GM12878 (cell line): ENCODE results near the gene KLF11. TPM values are rescaled to one million over a fixed set of nuclear protein-coding genes. Genes with fewer than 3 reads are reported as not detected.

ENCODE experiments used
- ATAC-seq: fragments of 200-7000 bp; cut with Tn5 transposase; 3 replicates; pipeline ENCODE4 v1.9.1; 2020; ENCODE audit warnings: mild to moderate bottlenecking, moderate library complexity
- BruUV-seq: library from RNA; stranded (reverse); fragments of 400-500 nt; replicated peaks from 2 replicates; lab custom pipeline; 2021; lab: Mats Ljungman, UMichigan
- CTCF ChIA-PET: fragments of 300-600 bp; sonication (Branson Sonifier 250); formaldehyde crosslinking; extraction: SDS; loops from one replicate; lab custom pipeline; 2021; ENCODE audit warnings: inconsistent platforms; lab: Yijun Ruan, JAX
- POLR2A ChIA-PET: fragments of 350-600 bp; formaldehyde crosslinking; extraction: SDS; loops from one replicate; lab custom pipeline; 2021; ENCODE audit warnings: inconsistent platforms; lab: Charles Lee
- RAD21 ChIA-PET: fragments of 300-600 bp; sonication (Branson Sonifier 250); formaldehyde crosslinking; loops from one replicate; lab custom pipeline; 2023; ENCODE audit warnings: antibody characterized with exemption; ENCODE audit not compliant: unreplicated experiment; lab: Charles Lee
- SMC1A ChIA-PET: fragments of 300-600 bp; sonication (Branson Sonifier 250); formaldehyde crosslinking; loops from one replicate; lab custom pipeline; 2023; ENCODE audit not compliant: unreplicated experiment, uncharacterized antibody; lab: Charles Lee
- DNase-seq: peaks from one replicate; pipeline ENCODE4 v3.0.0-alpha.2; 2011; ENCODE audit warnings: low read depth, low spot score
- FAIRE-seq: peaks from 3 replicates; lab custom pipeline; 2011; peaks lifted over from hg19 to GRCh38; lab: Jason Lieb, UNC
- H2AFZ ChIP-seq: 2 replicates; pipeline ENCODE4 v1.6.0; 2011; ENCODE audit warnings: low read depth, low read length, control low read depth; ENCODE audit not compliant: control insufficient read depth
- H3K27ac ChIP-seq: 2 replicates; pipeline ENCODE4 v1.5.1; 2011; ENCODE audit warnings: control low read depth; ENCODE audit not compliant: control insufficient read depth, insufficient read depth
- H3K27me3 ChIP-seq, 2 experiments: replicated peaks in 1 of 2; 2 replicates each; pipeline versions ENCODE4 v1.6.0 to v1.6.1; 2011; ENCODE audit warnings: low read length in 1 of 2; ENCODE audit not compliant: control insufficient read depth in 2 of 2, insufficient read depth in 2 of 2
- H3K36me3 ChIP-seq, 2 experiments: 2 replicates each; pipeline ENCODE4 v1.5.1; 2011; ENCODE audit warnings: low read length in 1 of 2; ENCODE audit not compliant: control insufficient read depth in 2 of 2, insufficient read depth in 2 of 2
- H3K4me1 ChIP-seq: 2 replicates; pipeline ENCODE4 v1.6.1; 2011; ENCODE audit warnings: mild to moderate bottlenecking, low read length, moderate library complexity, mixed read lengths; ENCODE audit not compliant: control insufficient read depth, insufficient read depth
- H3K4me2 ChIP-seq: 2 replicates; pipeline ENCODE4 v1.6.0; 2011; ENCODE audit warnings: control low read depth; ENCODE audit not compliant: control insufficient read depth, insufficient read depth
- H3K4me3 ChIP-seq: fragments of 200-600 bp; sonication (generic); 2 replicates; pipeline ENCODE4 v1.5.1; 2016
- H3K79me2 ChIP-seq: 2 replicates; pipeline ENCODE4 v1.6.0; 2011; ENCODE audit warnings: low read length; ENCODE audit not compliant: control insufficient read depth, insufficient read depth
- H3K9ac ChIP-seq: 2 replicates; pipeline ENCODE4 v1.8.0; 2011; ENCODE audit warnings: low read length, control low read depth, mixed read lengths; ENCODE audit not compliant: control insufficient read depth, insufficient read depth
- H3K9me3 ChIP-seq: replicated peaks from 3 replicates; pipeline ENCODE4 v1.5.1; 2011; ENCODE audit warnings: mild to moderate bottlenecking, low read length; ENCODE audit not compliant: control insufficient read depth, insufficient read depth
- H4K20me1 ChIP-seq: 2 replicates; pipeline ENCODE4 v1.6.0; 2011; ENCODE audit not compliant: control insufficient read depth, insufficient read depth
- EP300 ChIP-seq, 2 experiments: fragments of 150-350 bp in 1 of 2; IDR thresholded peaks; 2 replicates each; pipeline ENCODE4 v1.6.1; 2011 to 2012; ENCODE audit warnings: low read depth in 2 of 2, low read length in 2 of 2, borderline replicate concordance in 1 of 2, improper control_type of control experiment in 1 of 2, inconsistent platforms in 1 of 2; ENCODE audit not compliant: control insufficient read depth in 1 of 2
- MTA3 ChIP-seq: IDR thresholded peaks from 2 replicates; pipeline ENCODE4 v1.6.1; 2012; ENCODE audit warnings: low read length, inconsistent platforms, borderline replicate concordance
- MYC ChIP-seq: IDR thresholded peaks from 2 replicates; pipeline ENCODE4 v1.6.1; 2011; ENCODE audit warnings: mild to moderate bottlenecking, low read length, moderate library complexity, inconsistent platforms; ENCODE audit not compliant: insufficient read depth, insufficient replicate concordance, insufficient read length, severe bottlenecking
- RAD21 ChIP-seq: IDR thresholded peaks from 2 replicates; pipeline ENCODE4 v1.6.1; 2011; ENCODE audit warnings: mild to moderate bottlenecking, low read depth, low read length, moderate library complexity; ENCODE audit not compliant: insufficient read depth
- SIN3A ChIP-seq: IDR thresholded peaks from 2 replicates; pipeline ENCODE4 v1.6.1; 2012; ENCODE audit warnings: low read depth, low read length, improper control_type of control experiment
- WGBS: methylation state at CpG from one replicate; pipeline ENCODE4 v1.1.6; 2016; ENCODE audit warnings: low lambda C conversion rate; ENCODE audit not compliant: insufficient replicate concordance, insufficient coverage; ENCODE audit errors: missing lambda C conversion rate; 5-methylcytosine and 5-hydroxymethylcytosine counted together
- in situ Hi-C: fragments of 300-500 bp; cut with MboI; formaldehyde crosslinking; loops from 9 replicates; pipeline ENCODE4 v1.14.3; 2018; ENCODE audit warnings: mixed read lengths
- intact Hi-C: fragments of 100-400 bp; cut with micrococcal nuclease; formaldehyde crosslinking; loops from one replicate; pipeline ENCODE4 v1.14.2; 2022; ENCODE audit not compliant: unreplicated experiment
- polyA plus RNA-seq, 11 experiments: library from polyadenylated mRNA; depleted of rRNA in 4 of 11; unstranded in 6 of 11; stranded (reverse) in 5 of 11; fragments of >200 nt; fragmentation: Nextera tagmentation in 4 of 11; fragmentation: Illumina TruSeq in 1 of 11; extraction: Ambion mirVana in 4 of 11; extraction: Trizol in 1 of 11; gene quantifications; 1 replicate in 1 of 11; 2 replicates in 10 of 11; pipeline versions ENCODE4 v1.2.1 to v1.2.3, GENCODE V29; 2011 to 2016; ENCODE audit warnings: inconsistent platforms in 2 of 11, missing spikeins in 2 of 11, low read depth in 1 of 11
- total RNA-seq, 4 experiments: library from RNA; depleted of rRNA in 3 of 4; stranded (reverse); fragments of >200 nt in 3 of 4; fragmentation: Illumina TruSeq in 1 of 4; extraction: Trizol in 1 of 4; gene quantifications; 2 replicates each; pipeline versions ENCODE4 v1.2.1 to v1.2.3, GENCODE V29; 2013 to 2021
- TF ChIP-seq, protein P1 (sequence below): IDR thresholded peaks from 2 replicates; pipeline ENCODE4 v1.6.1; 2012; ENCODE audit warnings: improper control_type of control experiment, low read depth, low read length; ENCODE audit not compliant: insufficient replicate concordance
- TF ChIP-seq, protein P2 (sequence below): IDR thresholded peaks from 2 replicates; pipeline ENCODE4 v1.6.1; 2012; ENCODE audit warnings: mild to moderate bottlenecking, low read depth, low read length
- TF ChIP-seq, protein P3 (sequence below): fragments of 150-350 bp; IDR thresholded peaks from 2 replicates; pipeline ENCODE4 v1.6.1; 2016; ENCODE audit warnings: low read depth, low read length

The KLF11 gene
- total and polyA plus RNA-seq, 10 of the 15 experiments (the other 5 are each of a cell fraction or from before 2014, with no cell fraction given), result 0.03 to 0.54 (median 0.14) TPM; not detected in 1

DNA sequence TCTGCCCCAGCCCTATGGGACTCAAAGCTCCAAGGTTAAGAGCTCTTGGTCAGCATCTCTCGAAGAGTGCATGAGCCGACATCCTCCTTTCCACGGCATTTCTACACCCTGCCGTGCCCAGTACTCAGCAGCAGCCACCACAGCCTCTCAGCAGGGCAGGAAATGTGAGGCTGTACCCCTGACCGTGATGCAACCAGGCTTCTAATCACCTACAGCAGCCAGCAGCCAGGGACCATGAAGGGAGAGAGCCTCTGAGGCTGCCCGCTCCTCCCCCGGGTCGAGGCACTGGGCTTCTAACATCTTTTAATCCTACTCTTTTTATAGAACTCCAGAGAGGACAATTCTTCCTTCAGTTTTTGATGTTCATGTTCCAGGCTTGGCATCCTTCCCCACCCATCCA, 30.4 kb downstream of the KLF11 start (continued):
- TF ChIP-seq MYC (no peak), SIN3A (no peak), RAD21 (no peak)

DNA sequence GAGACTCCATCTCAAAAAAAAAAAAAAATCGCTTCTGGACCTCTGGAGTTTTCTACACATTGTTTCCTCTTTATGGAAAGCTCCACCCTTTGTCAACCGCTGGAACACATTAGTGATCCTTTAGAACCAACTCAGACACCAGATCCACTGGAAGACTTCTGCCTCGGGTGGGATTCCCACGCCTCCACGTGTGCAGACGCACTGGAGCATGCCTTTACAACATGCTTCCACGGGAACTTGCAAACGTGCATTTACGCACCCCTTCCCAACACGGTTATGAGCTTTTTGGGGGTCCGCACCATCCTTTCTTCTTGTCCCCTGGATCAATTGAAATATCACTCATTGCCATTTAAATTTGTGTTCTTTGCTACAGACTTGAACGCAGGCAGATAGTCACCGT, 31.8 kb downstream of the KLF11 start:
- in situ Hi-C loops (loop anchor here (5.0 kb wide), 1 partner anchor 362 kb away; no protein-coding TSS in a partner anchor), intact Hi-C loops (no loop called here)
- Histone ChIP-seq H3K9ac (no peak overlapping the region), H3K9me3 (no peaks in the 10 kb centered on the region), H3K79me2 (no peaks in the 10 kb centered on the region; the same call in 1 of the 2 replicates), H2AFZ (no peak overlapping the region), H4K20me1 (no peaks in the 10 kb centered on the region), H3K36me3 (no peaks in the 10 kb centered on the region), H3K27me3 (no peaks in the 10 kb centered on the region), H3K4me2 (no peak overlapping the region; the same call in 1 of the 2 replicates), H3K4me1 (peaks cover 24% of the 10 kb centered on the region), H3K27ac (no peak overlapping the region), H3K4me3 (no peak overlapping the region)
- ChIA-PET CTCF (interaction anchor here (1.0 to 22.8 kb wide), 8 partner anchors 22 to 370 kb away, joined by 3 to 983 read pairs (median 4); no protein-coding TSS in a partner anchor), RAD21 (interaction anchor here (3.7 to 13.2 kb wide), 5 partner anchors 16 to 360 kb away, joined by 42 to 216 read pairs (median 86); partner anchors contain the start of gene RRM2), SMC1A (interaction anchor here (0.6 to 13.9 kb wide), 7 partner anchors 14 to 1123 kb away, joined by 3 to 236 read pairs (median 34); no protein-coding TSS in a partner anchor), POLR2A (interaction anchor here (0.7 to 3.1 kb wide), 5 partner anchors 10 to 360 kb away, joined by 3 to 13 read pairs (median 4); no protein-coding TSS in a partner anchor)
- FAIRE-seq, result no peak
- no peak for DNase-seq
- ATAC-seq, result no peak
- BruUV-seq, result no TSS peak
- 74% methylated on average over 13 of the region's 13 CpGs for WGBS
- TF ChIP-seq MTA3 (no peak), EP300 (IDR thresholded peaks at IDR 0.05; ENCODE audit: borderline replicate concordance in 1 of 2, control insufficient read depth in 1 of 2, low read depth in 2 of 2, low read length in 2 of 2) (no peak)
- TF ChIP-seq, protein P1, sequence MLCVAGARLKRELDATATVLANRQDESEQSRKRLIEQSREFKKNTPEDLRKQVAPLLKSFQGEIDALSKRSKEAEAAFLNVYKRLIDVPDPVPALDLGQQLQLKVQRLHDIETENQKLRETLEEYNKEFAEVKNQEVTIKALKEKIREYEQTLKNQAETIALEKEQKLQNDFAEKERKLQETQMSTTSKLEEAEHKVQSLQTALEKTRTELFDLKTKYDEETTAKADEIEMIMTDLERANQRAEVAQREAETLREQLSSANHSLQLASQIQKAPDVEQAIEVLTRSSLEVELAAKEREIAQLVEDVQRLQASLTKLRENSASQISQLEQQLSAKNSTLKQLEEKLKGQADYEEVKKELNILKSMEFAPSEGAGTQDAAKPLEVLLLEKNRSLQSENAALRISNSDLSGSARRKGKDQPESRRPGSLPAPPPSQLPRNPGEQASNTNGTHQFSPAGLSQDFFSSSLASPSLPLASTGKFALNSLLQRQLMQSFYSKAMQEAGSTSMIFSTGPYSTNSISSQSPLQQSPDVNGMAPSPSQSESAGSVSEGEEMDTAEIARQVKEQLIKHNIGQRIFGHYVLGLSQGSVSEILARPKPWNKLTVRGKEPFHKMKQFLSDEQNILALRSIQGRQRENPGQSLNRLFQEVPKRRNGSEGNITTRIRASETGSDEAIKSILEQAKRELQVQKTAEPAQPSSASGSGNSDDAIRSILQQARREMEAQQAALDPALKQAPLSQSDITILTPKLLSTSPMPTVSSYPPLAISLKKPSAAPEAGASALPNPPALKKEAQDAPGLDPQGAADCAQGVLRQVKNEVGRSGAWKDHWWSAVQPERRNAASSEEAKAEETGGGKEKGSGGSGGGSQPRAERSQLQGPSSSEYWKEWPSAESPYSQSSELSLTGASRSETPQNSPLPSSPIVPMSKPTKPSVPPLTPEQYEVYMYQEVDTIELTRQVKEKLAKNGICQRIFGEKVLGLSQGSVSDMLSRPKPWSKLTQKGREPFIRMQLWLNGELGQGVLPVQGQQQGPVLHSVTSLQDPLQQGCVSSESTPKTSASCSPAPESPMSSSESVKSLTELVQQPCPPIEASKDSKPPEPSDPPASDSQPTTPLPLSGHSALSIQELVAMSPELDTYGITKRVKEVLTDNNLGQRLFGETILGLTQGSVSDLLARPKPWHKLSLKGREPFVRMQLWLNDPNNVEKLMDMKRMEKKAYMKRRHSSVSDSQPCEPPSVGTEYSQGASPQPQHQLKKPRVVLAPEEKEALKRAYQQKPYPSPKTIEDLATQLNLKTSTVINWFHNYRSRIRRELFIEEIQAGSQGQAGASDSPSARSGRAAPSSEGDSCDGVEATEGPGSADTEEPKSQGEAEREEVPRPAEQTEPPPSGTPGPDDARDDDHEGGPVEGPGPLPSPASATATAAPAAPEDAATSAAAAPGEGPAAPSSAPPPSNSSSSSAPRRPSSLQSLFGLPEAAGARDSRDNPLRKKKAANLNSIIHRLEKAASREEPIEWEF, result no peak
- TF ChIP-seq, protein P2, sequence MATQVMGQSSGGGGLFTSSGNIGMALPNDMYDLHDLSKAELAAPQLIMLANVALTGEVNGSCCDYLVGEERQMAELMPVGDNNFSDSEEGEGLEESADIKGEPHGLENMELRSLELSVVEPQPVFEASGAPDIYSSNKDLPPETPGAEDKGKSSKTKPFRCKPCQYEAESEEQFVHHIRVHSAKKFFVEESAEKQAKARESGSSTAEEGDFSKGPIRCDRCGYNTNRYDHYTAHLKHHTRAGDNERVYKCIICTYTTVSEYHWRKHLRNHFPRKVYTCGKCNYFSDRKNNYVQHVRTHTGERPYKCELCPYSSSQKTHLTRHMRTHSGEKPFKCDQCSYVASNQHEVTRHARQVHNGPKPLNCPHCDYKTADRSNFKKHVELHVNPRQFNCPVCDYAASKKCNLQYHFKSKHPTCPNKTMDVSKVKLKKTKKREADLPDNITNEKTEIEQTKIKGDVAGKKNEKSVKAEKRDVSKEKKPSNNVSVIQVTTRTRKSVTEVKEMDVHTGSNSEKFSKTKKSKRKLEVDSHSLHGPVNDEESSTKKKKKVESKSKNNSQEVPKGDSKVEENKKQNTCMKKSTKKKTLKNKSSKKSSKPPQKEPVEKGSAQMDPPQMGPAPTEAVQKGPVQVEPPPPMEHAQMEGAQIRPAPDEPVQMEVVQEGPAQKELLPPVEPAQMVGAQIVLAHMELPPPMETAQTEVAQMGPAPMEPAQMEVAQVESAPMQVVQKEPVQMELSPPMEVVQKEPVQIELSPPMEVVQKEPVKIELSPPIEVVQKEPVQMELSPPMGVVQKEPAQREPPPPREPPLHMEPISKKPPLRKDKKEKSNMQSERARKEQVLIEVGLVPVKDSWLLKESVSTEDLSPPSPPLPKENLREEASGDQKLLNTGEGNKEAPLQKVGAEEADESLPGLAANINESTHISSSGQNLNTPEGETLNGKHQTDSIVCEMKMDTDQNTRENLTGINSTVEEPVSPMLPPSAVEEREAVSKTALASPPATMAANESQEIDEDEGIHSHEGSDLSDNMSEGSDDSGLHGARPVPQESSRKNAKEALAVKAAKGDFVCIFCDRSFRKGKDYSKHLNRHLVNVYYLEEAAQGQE, result no peak
- TF ChIP-seq, protein P3, sequence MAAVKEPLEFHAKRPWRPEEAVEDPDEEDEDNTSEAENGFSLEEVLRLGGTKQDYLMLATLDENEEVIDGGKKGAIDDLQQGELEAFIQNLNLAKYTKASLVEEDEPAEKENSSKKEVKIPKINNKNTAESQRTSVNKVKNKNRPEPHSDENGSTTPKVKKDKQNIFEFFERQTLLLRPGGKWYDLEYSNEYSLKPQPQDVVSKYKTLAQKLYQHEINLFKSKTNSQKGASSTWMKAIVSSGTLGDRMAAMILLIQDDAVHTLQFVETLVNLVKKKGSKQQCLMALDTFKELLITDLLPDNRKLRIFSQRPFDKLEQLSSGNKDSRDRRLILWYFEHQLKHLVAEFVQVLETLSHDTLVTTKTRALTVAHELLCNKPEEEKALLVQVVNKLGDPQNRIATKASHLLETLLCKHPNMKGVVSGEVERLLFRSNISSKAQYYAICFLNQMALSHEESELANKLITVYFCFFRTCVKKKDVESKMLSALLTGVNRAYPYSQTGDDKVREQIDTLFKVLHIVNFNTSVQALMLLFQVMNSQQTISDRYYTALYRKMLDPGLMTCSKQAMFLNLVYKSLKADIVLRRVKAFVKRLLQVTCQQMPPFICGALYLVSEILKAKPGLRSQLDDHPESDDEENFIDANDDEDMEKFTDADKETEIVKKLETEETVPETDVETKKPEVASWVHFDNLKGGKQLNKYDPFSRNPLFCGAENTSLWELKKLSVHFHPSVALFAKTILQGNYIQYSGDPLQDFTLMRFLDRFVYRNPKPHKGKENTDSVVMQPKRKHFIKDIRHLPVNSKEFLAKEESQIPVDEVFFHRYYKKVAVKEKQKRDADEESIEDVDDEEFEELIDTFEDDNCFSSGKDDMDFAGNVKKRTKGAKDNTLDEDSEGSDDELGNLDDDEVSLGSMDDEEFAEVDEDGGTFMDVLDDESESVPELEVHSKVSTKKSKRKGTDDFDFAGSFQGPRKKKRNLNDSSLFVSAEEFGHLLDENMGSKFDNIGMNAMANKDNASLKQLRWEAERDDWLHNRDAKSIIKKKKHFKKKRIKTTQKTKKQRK, result no peak
